HG02973 (cell line): ENCODE measurements around the gene CIB4.

Source experiments
- ATAC-seq: cut with Tn5 transposase; IDR thresholded peaks from one replicate; pipeline ENCODE4 v1.9.1; 2021; ENCODE audit warnings: moderate library complexity; ENCODE audit not compliant: unreplicated experiment

The CIB4 gene

DNA sequence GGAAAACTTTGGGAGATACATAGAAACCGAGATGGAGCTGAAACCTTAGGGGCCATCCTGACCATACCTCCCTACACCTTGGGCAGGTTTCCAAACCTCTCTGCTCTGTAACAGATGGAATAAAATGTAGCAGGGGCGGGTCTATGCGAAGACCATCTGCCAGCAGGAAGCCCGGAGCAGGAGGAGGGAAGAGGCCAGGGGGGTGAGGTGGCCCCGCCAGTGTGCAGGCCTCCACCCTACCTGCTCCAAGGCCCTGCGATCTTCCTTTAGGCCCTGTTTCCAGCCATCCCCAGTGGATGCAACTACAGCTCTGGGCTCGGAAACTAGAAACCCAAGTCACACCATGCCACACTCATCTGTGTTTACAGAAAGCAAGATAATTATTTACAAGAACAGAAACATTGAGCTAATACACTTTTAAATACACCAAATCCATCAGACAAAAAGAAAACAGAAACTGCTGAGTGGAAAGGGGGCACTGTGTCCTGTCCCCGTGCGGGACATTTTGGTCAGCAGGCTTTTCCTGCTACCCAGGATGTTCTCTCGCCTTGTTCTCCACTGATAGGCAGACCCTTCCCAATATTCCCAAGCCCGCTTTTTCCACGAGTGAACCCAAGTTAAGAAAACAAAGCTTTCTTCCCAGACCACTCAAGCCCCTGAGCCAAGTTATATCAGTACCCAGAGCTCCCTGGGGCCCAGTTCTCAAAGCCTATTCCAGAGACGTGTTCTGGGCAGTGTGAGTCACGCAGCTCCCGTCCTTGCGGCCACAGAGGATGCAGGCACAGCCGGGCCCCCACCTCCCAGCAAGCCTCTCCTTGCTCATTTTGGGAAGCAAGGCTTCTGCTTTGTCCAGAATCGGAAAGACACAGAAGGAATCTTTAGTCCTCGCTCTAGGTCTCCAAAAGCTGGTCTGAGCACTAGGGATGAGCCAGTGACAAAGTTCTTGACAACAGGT lies 17.3 kb downstream of the CIB4 start:
- ATAC-seq: no peak

DNA sequence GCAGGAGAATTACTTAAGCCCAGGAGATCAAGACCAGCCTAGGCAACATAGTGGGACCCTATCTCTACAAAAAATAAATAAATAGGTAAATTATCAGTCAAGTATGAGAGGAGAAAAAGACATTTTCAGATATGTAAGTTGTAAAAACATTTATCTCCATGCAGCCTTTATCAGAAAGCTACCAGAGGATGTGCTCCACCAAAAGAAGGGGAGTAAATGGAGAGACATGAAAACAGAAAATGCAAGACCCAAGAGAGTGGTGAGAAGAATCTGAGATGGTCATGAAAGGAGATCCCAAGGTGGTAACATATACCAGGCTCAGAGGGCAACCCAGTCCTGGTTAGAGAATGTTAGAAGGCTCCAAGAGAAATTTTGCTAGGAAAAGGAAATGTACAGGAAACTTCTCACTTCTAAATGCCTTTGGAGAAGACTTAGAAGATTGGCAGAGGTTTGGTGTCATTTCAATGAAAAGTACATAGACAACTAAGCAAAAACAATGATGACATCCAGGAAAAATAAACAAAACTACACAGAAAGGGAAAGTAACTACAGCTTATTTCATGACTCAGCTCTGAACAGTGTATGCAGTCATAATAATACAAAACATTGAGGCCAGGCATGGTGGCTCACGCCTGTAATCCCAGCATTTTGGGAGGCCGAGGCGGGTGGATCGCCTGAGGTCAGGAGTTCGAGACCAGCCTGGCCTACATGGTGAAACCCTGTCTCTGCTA lies 19.5 kb downstream of the CIB4 start:
- no peak for ATAC-seq

DNA sequence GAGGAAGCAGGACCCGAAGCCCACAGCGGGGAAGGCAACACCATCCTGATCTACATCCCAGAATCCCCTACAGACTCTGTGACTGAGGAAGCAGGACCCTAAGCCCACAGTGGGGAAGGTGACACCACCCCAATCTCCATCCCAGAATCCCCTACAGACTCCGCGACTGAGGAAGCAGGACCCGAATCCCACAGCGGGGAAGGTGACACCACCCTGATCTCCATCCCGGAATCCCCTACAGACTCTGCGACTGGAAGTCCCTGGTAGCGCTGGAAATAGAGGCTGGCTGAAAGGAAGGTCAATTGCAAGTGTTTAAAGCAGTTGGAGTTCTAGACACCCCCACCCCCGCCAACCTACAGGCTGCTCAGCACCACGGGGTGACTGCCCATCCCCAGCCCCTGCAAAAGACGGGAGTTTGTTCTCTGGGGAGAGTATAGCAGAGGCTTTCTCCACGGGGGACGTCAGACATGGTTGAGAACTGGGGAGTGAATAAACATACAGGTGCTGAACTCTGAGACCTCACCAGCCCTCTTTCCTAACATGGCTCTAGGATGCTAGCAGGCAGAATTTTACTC lies 21.0 kb downstream of the CIB4 start:
- ATAC-seq: no peak

DNA sequence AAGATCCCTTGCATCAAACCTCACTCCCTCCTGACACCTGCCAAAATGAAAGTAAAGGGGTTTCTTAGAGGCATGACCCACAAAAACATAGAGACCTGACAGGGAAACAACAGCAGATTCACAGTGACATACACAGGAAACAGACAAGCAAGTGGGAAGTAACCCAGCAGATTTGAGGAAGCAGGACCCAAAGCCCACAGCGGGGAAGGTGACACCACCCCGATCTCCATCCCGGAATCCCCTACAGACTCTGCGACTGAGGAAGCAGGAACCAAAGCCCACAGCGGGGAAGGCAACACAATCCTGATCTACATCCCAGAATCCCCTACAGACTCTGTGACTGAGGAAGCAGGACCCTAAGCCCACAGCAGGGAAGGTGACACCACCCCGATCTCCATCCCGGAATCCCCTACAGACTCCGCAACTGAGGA lies 21.6 kb downstream of the CIB4 start:
- no peak for ATAC-seq

DNA sequence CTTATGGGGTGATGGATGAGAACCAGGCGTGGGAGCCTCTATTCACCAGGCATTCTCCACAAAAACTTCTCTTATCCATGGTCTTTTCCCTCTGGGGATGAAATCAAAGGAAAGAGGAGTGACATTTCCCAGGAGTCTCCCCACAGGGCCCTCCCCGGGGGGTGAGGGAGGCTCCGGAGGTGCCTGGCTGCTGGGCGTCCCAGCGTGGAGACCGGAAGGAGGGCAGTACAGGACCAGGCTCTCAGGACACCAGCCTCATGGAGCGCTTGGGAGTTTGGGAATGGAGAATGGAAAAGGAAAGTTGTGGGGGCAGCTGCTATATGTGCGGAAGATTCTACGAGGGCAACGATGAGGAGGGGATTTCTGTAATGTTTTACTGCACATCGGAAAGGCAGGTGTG lies 22.1 kb downstream of the CIB4 start:
- ATAC-seq: no peak

DNA sequence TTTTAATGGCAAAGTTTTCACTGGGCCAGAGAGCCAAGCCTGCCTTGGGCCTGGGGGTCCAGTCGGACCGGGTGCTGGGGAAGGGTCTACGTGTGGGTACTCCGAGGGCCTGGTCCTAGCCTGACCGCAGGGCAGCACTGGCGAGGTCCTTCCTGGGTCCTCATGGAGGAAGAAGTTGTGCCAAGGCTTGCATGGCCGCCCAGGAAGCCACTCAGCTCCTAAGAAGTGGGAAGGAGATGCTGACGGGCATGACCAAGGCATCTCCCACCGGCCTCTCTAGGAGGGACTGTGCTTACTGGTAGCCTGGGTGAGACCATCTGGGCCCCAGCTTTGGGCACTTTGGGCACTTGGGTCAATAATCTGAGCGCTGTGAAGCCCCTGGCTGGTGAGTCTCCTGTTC lies 22.6 kb downstream of the CIB4 start:
- no peak for ATAC-seq

DNA sequence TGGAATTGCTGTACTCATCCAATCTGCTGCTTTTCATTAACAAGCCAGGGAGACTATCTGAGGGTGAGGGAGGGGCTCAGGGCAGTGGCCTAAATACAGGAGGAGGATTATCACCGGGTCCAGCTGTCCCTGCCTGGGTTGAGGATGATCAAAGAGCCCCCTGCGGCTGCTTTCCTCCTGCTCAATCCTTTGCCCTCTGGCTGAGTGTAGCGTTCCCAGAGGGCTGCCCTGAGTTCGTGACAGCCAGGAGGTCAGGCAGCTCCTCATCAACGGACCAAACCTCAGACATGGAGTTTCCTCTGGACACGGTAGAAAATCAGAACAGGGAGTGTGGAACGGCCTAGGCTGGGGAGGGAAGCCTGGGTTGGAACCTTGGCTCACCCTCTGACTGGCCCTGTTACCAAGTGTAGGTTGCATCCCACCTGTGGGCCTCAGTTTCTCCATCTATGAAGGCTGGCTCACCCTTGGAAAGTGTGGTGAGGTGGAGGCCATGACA lies 23.5 kb downstream of the CIB4 start:
- ATAC-seq: no peak

DNA sequence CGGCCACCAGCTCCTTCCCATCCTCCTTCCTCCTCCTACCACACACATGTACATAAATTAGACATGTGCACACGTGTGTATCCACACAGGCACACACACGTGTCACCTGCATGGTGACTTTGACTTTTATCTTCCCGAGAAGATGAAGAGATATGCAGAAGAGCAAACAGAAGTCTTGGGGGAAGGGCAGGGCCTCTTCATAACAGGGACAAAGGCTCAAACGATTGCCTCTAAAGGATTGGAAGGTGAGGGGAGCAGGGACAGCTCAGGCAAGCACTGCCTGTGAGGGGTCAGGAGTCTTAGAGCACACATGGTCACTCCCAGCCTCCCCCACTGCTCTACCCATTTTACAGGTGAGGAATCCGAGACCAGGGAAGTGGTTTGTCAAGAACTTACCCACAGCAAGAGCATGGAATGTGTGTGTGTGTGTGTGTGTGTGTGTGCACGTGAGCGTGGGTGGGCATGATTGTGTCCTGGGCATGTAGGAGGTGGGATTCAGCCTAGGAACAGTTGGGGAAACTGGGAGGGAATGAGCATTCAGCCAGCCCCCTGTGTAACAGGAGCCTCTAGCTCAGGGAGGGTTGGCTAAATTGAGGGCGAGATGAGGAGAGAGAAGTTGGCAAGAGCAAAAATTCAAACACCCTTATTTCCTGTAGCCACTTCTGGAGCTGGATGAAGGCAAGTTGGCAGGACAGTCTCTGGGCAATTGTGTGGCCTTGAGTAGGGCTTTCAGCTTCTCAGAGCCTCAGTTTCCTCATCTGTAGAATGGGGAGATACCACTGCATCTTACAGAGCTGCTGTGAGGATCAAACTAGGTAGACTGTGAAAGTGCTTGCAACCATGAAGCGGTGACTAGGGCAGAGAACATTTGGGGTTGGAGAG lies 24.2 kb downstream of the CIB4 start:
- ATAC-seq: no peak

DNA sequence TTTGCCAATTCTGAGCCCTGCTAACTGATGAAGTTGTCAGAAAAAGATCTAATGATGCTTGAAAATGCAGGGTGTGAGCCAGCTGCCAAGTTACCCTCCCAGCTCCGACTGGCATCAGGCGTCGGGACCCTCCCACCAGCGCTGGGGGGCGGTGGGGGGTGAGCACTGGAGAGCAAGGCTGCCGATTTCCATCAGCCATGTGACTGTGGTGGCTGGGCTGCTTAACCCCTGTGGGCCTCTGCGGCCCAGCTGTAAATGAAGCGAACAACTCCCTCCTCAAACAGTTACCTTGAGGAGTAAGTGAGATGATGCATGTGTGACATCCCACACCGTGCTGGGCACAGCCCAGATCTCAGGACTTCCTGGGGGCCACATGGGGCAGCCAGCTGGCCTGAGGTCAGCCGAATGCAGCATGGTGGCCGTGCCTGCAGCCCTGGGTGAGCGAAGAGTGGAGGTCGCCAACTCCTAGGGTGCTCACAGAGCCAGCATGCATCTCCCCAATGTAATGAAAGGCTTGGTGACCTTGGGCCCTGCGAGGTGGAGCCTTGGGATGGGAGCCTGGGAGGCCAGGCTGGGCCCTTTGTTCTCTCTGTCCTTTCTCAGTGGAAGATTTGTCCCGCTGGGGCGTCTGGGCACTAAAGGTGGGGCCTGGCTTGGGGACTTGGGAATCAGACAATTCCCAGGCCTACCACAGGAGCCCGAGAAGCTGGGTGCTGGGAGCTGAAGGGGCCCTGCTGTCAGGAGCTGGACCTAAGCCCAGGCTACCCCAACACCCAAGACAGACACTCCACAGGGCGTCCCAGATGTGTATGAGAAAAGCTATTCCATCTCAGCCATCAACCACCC lies 25.1 kb downstream of the CIB4 start:
- no peak for ATAC-seq

DNA sequence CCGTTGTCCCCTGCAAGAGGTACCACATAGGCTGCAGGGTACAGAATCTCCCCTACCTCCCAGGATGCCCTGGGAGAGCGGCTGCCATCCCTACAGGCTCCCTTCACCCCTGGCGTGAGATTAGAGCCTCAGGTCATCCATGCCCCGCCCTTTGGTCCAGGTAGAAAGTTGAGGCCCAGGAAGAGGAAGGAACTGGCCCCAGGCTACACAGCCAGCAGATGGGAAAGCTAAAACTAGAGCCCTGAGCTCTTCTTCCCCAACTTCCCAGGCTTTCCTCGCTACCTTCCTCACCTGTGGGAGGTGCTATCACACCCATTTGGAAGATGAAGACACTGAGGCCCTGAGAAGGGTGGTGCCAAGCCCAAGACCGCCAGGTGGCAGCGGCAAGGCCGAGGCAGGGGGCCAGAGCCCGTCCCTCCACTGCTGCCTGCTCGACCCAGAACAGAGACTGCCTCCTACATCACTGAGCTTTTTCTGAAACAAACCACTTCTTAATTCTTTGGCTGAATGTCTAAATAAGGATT lies 25.8 kb downstream of the CIB4 start:
- no peak for ATAC-seq

DNA sequence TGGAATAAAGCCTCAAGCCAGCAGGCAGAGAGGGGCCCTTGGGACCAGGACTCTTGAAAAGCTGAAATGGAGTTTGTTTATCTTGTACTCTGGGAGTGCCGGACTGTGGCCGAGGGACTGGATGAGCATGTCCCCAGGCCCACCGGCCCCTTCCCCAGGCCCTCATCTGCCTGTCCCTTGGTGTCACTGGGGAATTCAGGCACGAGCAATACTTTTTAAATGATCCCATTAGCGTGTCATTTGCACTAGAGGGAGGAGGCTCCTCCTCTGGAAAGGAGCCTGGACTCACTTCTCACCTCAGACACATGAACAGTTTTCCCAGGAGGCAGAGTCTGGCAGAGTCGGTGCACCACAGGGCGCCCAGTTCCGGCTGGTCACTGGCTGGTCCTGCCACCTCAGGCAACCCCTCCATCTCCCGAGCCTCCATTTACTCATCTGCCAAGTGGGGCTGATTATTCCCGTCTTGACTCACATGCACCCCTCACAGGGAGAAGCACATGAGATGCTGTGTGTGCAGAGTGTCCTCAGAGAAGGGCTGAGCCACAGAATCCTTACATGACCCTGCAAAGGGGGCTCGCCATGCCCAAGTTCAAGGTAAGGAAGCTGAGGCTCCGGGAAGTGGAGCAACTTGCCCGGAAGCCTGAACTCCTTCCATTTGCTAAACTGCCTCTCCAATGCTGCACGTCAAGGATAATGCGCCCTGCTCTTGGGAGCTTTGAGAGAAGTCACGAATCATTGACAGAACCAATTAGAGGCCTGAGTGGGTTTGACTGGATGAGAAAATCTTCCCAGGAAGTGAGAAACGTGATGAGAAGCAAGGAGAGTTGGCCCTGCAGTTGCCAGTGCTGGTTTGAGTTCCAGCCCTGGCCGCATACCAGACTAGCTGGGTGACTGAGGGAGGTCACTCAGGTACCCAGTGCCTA lies 26.7 kb downstream of the CIB4 start:
- ATAC-seq: no peak

DNA sequence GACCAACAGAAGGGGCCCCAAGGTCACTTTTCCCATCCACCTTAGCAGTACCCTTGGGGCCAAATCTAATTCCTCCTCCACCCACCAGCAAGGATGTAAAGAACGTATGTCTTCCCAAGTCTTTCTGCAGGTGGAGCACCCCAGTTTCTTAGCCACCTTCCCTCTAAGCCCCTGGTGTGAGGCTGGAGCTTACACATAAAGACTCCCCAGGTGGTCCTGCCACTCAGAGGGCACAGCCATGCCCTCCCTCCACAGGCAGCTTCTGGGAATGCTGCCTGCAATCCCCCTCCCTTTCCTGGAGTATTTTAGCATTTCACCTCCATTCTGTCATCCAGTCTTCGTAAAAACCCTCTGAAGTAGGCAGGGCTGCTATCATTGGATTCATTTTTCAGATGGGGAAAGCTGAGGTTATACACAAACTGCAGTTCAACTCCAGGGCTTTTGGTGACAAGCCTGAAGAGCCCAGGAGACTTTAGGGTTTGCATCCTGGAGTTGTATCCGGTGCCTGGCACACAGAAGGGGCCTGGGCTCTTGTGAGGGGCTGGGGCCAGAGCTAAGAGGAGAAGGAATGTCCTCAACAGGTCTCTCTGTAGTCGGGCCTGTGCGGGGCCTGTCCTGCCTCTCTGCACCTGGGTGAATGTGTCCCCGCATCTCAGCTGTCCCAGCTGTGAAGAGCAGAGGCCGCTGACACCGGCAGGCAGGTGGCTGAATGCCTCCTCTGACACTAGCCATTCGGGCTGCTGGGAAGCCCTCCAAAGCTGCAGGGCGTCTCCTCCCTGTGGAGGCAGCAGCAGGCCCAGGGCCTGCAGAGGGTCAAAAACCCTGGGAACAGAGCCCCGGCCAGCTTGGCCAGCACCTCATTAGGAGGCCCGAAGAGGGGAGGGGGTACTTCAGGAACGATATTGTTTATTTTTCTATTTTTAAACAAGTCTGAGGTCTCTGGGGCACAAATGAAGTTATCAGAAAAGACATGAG lies 27.6 kb downstream of the CIB4 start:
- ATAC-seq: no peak

DNA sequence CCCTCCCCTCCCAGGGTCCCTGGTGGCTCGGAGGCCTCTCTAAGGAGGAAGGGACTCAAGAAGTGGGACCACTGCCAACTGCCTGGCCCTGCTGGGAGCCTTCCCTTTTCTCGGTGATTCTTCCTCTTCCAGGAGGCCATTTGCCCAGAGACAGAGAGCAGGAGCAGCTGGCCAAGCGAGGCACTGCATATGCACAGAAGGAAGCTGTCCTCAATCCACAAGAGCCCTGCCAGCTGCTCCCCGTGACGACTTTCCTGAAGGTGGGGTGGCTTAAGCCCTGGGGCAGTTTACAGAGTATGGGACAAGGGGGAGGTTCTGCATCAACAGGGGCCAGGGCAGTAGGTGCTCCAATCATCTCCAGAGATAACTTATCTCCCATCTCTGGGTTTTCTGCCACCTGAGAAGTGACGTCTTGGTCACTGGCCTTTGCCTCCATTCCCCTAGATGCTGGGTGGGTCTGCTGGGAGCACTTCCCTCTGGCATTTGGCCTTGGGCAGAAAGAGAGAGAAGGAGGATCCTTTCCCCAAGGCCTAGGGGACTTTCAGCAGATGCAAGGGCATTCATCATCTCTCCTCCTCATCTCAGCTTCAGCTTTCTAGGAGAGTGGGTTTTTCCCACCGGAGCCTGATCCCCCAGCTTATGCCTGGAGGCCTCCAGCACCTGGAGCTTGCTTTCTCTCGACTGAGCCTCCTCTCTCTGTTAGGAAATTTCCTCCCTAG lies 28.5 kb downstream of the CIB4 start:
- ATAC-seq: no peak

DNA sequence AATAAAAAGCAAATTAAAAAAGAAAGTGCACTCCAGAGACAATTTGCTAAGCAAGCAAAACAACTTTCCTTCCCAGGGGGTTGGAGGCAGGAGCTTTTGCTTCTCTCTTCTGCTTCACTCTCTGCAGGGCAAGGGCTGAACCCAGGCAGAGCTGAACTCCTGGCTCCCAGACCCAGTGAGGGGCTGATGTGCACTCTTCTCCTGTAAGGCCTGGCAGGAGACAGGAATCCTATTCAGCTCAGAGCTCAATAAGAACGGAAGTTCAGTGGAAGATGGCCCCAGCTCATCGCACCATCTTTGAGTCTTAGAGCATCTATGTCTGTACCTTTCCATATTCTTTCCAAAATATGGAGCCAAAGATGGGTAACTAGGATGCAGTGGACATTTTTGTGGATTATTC lies 29.1 kb downstream of the CIB4 start:
- no peak for ATAC-seq

DNA sequence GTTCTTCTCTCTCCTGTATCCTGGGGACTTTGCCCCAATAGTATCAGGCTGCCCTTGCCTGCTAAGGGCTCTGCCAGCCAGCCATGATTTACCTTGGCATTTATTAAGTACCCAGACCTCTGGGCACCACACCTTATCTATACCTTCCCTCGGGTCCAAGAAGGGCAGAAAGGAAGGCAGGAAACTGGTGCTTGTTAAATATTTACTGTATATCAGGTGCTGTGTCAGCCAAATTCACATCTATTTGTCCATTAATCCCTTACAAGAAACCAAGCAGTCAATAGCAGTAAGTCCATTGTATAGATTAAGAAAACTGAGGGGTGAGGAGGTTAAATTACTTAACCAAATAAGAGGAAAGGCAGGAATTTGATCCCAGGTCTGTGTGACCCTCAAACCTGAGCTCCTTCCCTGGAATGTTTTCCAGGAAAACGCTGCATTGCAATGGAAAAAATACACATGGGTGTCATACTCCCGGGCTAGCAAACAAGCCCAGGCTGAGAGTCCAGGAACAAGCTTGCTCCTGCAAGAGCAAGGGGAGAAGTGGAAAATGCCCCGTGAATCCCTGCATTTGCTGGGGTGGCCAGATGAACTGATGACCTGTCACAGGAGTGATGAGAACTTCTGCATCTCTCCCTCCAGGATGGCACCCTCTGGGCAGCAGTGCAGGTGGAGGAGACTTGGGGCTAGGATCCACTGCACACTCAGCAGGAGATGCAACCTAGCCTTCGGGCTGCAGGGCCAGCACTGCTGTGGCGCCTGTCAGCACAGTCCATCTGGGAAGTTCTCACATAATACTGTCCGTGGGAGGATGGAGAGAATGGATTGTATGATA lies 30.4 kb downstream of the CIB4 start:
- ATAC-seq: no peak

DNA sequence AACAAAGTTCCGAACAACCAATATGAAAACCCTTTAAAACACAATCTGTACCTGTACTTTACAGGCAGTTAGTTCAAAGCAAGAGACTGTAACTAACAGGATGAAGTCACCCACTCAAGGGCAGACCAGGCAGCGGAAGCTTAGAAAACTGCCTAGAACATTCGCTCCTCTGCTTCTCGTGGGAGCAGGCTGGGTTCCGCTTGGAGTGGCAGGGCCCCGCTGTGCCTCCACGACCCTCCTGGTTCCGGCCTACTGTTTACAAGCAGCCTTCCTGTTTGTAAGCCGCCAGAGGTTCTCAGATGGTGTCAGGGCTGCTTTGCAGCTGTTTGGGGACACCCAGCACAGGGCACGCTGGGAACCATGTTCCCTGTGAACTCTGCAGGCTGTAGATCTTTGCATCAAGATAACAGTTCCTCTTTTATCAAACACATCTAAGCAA lies 31.3 kb downstream of the CIB4 start:
- ATAC-seq: no peak
